IPS-NIHi7 (cell line): ENCODE measurements around the gene FANCG.

Experiments
- DNase-seq: peaks from one replicate; pipeline ENCODE4 v3.0.0; 2012; ENCODE audit warnings: mixed read lengths; ENCODE audit errors: extremely low spot score

FANCG gene

GRCh38 chr9:35079426-35080341 lies at the start of gene FANCG:
Gene FANCG (minus strand): TSS chr9:35079942. CDS start chr9:35079524, 418 bp downstream.
- peak; percentile 94 for DNase-seq

- DNase-seq: peak; percentile 83
Observed at GRCh38 chr9:35116898-35117551, 37.3 kb upstream of the FANCG start.

- DNase-seq: no peak
Observed at GRCh38 chr9:35116539-35116897, 36.8 kb upstream of the FANCG start.

- peak; percentile 95 for DNase-seq
Observed at GRCh38 chr9:35115680-35116538, 36.2 kb upstream of the FANCG start, which contains the start of gene ATOSB. Gene ATOSB (minus strand): TSS chr9:35115862. CDS start chr9:35108274, 7,588 bp downstream.

GRCh38 chr9:35114840-35115628 lies 35.3 kb upstream of the FANCG start:
- DNase-seq: no peak

- DNase-seq: peak; percentile 78
Observed at GRCh38 chr9:35114113-35114839, 34.5 kb upstream of the FANCG start.

GRCh38 chr9:35112257-35113020 lies 32.7 kb upstream of the FANCG start:
- DNase-seq: no peak

- DNase-seq: peak; percentile 95
Observed at GRCh38 chr9:35111001-35111933, 31.5 kb upstream of the FANCG start.

- DNase-seq: no peak
Observed at GRCh38 chr9:35110327-35110761, 30.6 kb upstream of the FANCG start.

- no peak for DNase-seq
Observed at GRCh38 chr9:35108946-35109575, 29.3 kb upstream of the FANCG start.

GRCh38 chr9:35108461-35108860 lies 28.7 kb upstream of the FANCG start:
- no peak for DNase-seq

- no peak for DNase-seq
Observed at GRCh38 chr9:35107297-35108290, 27.9 kb upstream of the FANCG start.

GRCh38 chr9:35106343-35106730 lies 26.6 kb upstream of the FANCG start:
- no peak for DNase-seq

GRCh38 chr9:35105571-35106342 lies 26.0 kb upstream of the FANCG start:
- DNase-seq: no peak

GRCh38 chr9:35105126-35105525 lies 25.4 kb upstream of the FANCG start:
- no peak for DNase-seq

GRCh38 chr9:35104586-35104985 lies 24.8 kb upstream of the FANCG start:
- no peak for DNase-seq
